AG09319 (cell line): ENCODE measurements around the gene JARID2.
"Not testable (repeated sequence)": the region's sequence is repeated elsewhere in the genome, so short reads cannot be mapped to it uniquely, and the experiment has no call there.

ENCODE experiments used
- DNase-seq: peaks from one replicate; pipeline ENCODE4 v3.0.0-alpha.2; 2010; ENCODE audit warnings: low read depth; ENCODE audit errors: extremely low read depth
- TF ChIP-seq, protein P1 (sequence below): IDR thresholded peaks from 2 replicates; pipeline ENCODE4 v1.5.1; 2011; ENCODE audit warnings: low read depth, mild to moderate bottlenecking, inconsistent platforms, low read length, moderate library complexity

Gene JARID2

DNA sequence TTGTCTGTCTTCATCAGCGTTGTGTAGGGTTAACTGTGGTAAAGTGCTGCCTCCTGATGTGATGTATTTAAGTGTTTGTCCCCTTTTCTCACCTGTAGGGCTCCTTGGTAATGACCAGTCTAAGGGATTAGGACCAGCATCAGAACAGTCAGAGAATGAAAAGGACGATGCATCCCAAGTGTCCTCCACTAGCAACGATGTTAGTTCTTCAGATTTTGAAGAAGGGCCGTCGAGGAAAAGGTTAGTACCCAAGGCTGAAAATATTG lies 164.2 kb downstream of the JARID2 start:
- TF ChIP-seq, protein P1, sequence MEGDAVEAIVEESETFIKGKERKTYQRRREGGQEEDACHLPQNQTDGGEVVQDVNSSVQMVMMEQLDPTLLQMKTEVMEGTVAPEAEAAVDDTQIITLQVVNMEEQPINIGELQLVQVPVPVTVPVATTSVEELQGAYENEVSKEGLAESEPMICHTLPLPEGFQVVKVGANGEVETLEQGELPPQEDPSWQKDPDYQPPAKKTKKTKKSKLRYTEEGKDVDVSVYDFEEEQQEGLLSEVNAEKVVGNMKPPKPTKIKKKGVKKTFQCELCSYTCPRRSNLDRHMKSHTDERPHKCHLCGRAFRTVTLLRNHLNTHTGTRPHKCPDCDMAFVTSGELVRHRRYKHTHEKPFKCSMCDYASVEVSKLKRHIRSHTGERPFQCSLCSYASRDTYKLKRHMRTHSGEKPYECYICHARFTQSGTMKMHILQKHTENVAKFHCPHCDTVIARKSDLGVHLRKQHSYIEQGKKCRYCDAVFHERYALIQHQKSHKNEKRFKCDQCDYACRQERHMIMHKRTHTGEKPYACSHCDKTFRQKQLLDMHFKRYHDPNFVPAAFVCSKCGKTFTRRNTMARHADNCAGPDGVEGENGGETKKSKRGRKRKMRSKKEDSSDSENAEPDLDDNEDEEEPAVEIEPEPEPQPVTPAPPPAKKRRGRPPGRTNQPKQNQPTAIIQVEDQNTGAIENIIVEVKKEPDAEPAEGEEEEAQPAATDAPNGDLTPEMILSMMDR = no peak
- DNase-seq = no peak

DNA sequence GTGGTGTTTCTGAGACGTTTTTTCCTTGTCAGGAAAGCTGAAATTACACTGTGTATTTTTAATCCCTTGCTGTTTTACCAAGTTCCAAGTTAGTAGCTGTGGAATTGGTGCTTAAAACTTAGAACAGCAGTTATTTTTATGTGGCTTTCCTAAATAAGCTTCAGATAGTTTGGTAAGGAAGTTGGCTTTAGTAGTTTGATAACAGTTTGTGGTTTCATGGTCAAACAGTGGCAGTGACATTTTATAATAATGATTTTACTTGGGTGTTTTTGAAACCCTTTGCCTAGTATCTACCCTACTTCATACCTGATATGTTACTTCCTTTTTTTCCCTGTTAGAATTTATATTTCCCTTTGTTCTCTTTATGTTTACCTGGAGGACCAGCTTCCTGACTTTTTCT lies 164.9 kb downstream of the JARID2 start:
- no peak for DNase-seq
- TF ChIP-seq, protein P1 = no peak

DNA sequence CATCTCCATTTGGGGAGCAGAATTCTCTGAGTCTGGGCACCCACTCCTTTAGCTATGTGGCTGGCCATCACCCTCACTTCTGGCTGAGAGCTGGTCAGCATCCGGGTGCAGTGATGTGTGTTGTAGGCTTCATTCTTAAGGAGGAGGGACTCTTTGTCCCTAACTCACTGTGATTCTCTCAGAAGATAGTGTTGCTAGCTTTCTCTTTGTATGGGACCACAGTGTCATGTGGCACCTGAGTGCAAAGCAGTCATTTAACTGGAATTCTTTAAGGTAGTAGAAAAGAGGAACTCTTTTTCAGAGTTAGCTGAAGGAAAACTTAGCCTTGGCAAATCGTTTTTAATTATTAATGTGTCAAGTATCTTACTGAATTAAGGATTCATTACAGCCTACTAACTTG lies 165.9 kb downstream of the JARID2 start:
- no peak for DNase-seq
- TF ChIP-seq, protein P1 = no peak

DNA sequence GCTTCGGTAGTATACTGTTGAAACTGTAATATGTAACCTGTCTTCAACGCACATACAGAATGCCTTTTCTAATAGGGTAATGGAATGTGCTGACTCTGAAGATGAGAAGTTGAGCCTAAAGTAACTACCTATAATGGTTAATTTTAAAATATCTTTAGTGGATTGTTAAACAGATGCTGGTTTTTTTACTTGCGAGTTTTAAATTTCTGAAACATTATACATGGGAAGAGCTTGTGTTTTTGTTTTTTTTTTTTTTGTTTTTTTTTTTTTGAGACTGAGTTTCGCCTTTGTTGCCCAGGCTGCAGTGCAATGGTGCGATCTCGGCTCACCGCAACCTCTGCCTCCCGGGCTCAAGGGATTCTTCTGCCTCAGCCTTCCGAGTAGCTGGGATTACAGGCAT lies 166.9 kb downstream of the JARID2 start:
- DNase-seq = no peak
- TF ChIP-seq, protein P1 = no peak

DNA sequence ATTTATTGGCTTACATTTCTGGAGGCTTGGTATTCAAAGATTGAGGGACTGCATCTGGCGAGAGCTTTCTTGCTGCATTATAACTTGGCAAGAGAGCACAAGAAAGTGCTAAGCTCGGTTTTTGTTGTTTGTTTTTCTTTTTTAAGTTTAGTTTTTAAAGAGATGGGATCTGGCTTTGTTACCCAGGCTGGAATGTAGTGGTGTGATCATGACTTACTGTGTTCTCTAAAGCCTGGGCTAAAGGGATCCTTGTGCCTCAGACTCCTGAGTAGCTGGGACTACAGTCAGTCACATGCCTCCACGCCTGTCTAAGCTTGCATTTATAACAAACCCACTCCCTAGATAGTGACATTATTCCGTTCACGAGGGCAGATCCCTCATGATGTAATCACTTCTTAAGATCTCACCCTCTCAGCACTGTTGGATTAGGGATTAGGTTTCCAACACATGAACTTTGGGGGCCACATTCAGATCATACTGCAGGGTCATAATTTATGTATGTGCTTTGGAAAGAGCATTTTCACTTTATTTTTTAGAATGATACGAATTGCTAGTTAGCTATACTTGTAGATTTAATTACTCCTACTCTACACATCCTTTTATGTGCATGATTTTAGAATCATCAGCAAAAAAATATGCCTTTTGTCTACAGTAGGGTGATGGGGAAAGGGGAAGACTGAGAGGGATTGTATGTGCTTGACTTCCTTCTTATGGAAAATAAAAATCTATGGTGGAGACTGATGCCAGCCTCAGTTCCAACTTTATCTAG lies 167.8 kb downstream of the JARID2 start:
- no peak for DNase-seq
- TF ChIP-seq, protein P1 = no peak

DNA sequence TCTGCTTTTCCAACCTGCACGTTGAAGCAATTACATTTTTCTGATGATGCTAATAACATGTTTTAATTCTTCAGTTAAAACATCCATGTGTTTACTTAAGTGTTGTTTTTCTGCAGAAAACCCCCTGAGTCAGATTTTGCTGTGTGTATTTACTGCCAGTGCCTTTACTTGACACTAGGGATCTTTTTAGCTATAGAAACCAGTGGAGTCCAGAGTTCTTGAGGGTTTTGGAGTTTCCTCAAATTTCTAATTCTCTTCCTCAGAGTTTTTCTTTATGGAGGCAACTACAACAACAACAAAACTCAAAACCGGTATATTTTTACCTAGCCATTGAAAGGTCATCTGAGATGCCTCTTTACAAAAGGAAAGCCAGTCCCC lies 168.4 kb downstream of the JARID2 start:
- TF ChIP-seq, protein P1 = no peak
- no peak for DNase-seq

DNA sequence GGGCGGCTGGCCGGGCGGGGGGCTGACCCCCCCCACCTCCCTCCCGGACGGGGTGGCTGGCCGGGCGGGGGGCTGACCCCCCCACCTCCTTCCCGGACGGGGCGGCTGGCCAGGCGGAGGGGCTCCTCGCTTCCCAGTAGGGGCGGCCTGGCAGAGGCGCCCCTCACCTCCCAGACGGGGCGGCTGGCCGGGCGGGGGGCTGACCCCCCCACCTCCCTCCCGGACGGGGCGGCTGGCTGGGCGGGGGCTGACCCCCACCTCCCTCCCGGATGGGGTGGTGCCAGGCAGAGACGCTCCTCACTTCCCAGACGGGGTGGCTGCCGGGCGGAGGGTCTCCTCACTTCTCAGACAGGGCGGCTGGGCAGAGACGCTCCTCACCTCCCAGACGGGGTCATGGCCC lies 169.8 kb downstream of the JARID2 start:
- DNase-seq = not testable (repeated sequence)

DNA sequence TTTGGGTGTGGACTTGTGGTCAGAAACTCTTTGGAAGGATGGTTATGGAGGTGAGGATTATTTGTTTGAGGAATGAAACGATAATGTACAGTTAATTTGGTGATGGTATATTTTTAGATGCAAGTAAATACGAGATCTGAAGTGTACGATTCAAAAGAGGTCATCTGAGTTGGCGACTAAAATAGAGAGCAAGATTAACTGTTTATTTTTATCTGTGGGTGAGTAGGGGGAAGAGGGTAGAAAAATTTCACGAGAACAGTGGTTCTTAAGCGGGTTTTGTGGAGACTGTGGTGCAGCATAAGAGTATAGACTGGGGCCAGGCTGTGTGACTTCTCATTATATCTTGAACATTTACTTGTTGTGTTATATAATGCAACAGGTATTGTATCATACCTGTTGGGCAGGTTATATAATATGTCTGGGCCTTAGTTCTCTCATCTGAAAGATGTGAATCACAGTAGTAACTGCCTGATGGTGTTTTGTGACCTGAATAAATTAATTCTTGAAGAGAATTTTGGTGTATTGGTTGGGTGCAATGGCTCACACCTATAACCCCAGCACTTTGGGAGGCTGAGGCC lies 171.2 kb downstream of the JARID2 start:
- no peak for DNase-seq
- TF ChIP-seq, protein P1 = no peak
